ENCODE results near the gene ACKR1.
A peak's percentile ranks its signal among the peaks of the same experiment; 100 is the strongest.

The ACKR1 gene

GRCh38 chr1:159187647-159188374, 16.9 kb upstream of the ACKR1 start:
- peak; percentile 52 for DNase-seq

GRCh38 chr1:159188375-159188788, 16.3 kb upstream of the ACKR1 start:
- DNase-seq: peak; percentile 67

- DNase-seq: no peak
These were observed 14.2 kb upstream of the ACKR1 start for GRCh38 chr1:159190441-159190840.

DNA sequence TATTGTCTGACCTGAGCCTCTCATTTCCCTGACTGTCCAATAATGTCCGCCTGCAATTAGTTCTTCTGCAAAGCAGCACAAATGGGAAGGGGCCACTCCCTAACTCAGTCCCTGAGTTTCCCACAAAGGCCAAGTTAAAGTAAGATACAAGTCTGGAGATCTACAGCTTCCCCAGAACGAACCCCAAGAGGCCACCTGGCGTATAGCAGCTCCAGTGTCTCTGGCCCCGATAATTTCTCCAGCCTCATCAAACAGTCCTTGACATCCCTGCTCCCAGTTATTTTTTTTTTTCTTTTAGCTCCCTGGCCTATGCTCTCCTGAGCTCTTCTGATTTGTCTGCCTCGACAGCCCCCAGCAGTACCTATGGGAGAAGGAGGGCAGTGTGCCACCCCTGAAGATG, 8.1 kb upstream of the ACKR1 start:
- DNase-seq: no peak

- DNase-seq: peak; percentile 31
These were observed 6.8 kb upstream of the ACKR1 start for GRCh38 chr1:159197561-159198557.

- no peak for DNase-seq
These were observed 4.8 kb upstream of the ACKR1 start for GRCh38 chr1:159199901-159200300.

- DNase-seq: no peak
These were observed 3.9 kb upstream of the ACKR1 start for GRCh38 chr1:159200769-159201168.

- no peak for DNase-seq
These were observed 3.0 kb upstream of the ACKR1 start for GRCh38 chr1:159201642-159202041.

DNA sequence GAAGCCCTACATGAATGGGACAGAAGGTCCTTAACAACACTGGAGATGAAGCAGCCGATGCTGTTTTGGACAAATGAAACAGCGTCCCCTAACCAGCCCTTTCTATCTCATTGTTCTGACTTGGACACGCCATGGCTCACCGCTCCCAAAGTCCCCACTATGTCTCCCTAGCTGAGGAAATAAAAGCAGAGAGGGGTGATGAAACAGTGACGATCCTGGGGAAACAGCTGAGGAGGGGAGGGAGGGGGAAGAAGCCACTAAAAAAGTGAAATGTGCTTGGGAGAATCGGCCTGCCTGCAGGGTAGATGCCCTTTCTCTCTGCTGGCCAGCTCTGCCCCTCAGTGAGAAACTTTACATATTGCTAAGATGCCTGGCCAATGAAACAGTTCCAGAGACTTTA, 1.1 kb upstream of the ACKR1 start:
- DNase-seq: no peak

DNA sequence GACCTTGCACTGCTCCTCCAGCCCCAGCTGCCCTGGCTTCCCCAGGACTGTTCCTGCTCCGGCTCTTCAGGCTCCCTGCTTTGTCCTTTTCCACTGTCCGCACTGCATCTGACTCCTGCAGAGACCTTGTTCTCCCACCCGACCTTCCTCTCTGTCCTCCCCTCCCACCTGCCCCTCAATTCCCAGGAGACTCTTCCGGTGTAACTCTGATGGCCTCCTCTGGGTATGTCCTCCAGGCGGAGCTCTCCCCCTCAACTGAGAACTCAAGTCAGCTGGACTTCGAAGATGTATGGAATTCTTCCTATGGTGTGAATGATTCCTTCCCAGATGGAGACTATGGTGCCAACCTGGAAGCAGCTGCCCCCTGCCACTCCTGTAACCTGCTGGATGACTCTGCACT, 550 bp downstream of the ACKR1 start:
- DNase-seq: no peak

GRCh38 chr1:159206110-159206509, 1.4 kb downstream of the ACKR1 start:
- DNase-seq: no peak

- no peak for DNase-seq
These were observed 2.4 kb downstream of the ACKR1 start for GRCh38 chr1:159207080-159207479.

GRCh38 chr1:159207774-159208173, 3.1 kb downstream of the ACKR1 start:
- no peak for DNase-seq

- no peak for DNase-seq
These were observed 3.6 kb downstream of the ACKR1 start for GRCh38 chr1:159208175-159208825.

DNA sequence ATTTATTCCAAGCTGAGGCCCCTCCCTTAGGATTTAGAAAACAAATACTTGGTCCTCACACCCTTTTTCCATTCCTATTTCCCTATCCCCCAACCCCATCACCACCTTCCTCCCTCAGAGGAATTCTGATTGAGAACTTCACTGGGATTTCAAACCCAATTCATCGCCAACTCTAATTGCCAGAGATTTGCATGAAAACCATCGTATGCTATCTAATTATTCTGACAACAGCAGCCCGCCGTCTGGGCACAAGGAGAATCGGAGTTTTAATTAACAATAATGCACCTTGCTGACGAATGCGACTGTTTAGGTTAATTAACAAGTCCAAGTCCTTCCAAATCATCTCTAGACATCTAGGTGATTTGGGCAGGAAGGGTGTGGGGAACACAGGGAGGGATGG, 4.4 kb downstream of the ACKR1 start:
- DNase-seq: no peak

GRCh38 chr1:159211331-159212136, 6.9 kb downstream of the ACKR1 start:
- DNase-seq: peak; percentile 50

DNA sequence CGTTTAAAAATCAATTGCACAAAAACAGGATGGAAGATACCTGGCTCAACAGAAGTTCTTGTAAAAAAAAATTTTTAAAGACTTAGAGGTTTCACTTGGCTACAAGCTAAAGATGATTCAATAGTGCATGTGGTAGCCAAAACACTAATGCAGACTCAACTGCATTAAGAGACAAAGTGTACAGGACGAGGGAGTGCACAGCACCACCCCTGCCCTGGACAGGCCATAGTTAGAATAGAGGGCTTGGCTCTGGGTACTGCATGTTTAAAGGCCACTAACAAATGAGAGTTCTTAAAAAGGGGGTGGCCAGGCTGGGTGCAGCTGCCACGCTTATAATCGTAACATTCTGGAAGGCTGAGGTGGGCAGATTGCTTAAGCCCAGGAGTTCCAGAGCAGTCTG, 7.9 kb downstream of the ACKR1 start:
- no peak for DNase-seq

- DNase-seq: peak; percentile 64
These were observed 9.6 kb downstream of the ACKR1 start for GRCh38 chr1:159214149-159214760.

DNA sequence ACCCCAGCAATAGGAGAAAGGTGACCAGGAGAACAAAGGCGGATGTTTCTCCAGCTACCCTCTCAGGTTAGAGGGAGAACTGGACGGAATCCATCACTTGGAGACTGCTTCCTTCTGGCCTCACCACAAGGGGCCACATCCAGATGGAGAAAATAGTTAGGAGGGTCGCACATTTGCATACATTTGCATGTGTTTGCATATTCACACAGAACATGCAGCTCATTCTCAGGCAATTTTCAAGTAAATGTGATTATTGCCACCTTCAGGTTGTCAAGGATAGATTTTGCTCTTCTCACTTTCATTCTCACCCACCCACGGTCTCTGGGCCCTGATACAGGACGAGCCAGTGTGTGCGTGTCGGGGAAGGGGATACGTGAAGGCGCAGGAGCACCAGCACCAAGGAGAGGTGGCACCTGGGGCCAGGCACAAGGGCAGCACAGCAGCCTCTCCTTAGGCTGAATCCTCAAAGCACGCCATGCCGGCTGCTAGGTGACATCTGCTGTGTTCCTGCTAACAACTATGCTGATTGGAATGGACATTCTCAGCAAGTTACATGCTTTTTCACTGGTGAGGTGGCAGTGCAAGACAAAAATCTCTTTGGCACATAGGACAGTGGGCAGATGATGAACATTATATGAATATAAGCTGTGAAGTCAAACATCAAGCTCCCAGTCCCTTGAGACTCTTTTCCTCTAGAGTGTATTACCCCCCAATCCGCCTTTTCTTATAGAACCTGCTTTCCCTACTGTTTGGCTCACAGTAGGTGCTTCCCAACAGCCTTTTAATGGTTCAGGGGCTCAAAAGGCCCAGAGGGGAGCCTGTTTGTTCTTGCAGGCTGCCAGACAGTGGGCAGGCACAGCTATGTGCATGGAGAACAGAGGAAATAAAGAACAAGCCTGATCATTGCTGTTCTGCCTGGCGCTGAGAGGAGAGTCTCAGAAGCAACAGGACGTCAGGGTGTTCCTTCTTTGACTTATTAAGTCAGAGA, 14.3 kb downstream of the ACKR1 start:
- DNase-seq: no peak

DNA sequence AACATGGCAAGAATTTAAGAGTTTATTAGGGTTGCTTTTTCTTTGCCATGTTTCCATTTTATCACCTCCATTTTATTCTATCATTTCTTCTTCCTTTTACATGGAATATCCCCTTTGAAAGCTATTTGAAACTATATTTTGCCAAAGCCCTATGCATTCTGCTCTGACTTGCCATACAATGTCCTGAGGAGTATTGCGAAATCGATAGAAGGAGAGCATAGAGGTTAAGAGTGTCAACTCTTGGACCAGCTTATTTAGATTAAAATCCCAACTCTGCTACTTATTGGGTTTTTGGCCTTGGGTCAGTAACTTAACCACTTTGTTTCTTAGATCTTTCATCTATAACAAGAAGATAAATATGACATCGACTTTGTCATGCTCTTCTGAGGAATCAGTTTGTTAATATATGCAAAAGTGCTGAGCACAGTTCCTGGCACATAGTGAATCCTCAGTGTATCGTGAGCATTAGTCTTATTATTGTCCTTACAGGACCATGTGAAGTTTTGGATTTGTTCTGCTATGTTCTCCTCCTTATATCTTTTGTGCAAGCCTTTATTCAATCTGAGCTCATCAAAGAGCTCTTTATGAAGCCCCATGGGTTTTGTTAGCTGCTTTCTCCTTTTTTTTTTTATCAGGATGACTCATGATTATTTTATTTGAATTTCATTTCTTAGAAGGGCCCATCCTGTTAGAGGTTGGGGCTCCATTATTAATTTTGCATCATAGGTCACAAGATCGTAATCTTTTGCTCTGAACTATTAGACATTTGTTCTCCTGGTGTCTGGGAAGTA, 17.6 kb downstream of the ACKR1 start:
- no peak for DNase-seq
